HCT116 (cell line): ENCODE data around the gene SCRN2. TPM values are rescaled to one million over a fixed set of nuclear protein-coding genes. Genes with fewer than 3 reads are reported as not detected.

Experiments used
- ATAC-seq: fragments of 200-7000 bp; cut with Tn5 transposase; 2 replicates; pipeline ENCODE4 v1.9.1; 2020; ENCODE audit warnings: mild to moderate bottlenecking, moderate library complexity
- BruUV-seq: library from RNA; stranded (reverse); fragments of 400-500 nt; replicated peaks from 2 replicates; lab custom pipeline; 2021; lab: Mats Ljungman, UMichigan
- CTCF ChIA-PET: fragments of 300-600 bp; sonication (Branson Sonifier 250); formaldehyde crosslinking; loops from one replicate; lab custom pipeline; 2021; ENCODE audit warnings: antibody characterized with exemption; lab: Charles Lee
- POLR2A ChIA-PET: fragments of 300-600, 350-600 bp; sonication (Branson Sonifier 250); formaldehyde crosslinking; loops from one replicate; lab custom pipeline; 2021; ENCODE audit warnings: antibody characterized with exemption; lab: Charles Lee
- RAD21 ChIA-PET, 2 experiments: fragments of 300-600 bp; sonication (Branson Sonifier 250); formaldehyde crosslinking; loops; one replicate each; lab custom pipeline; 2023; ENCODE audit warnings: low total read pairs in 2 of 2; ENCODE audit not compliant: uncharacterized antibody in 2 of 2, unreplicated experiment in 2 of 2, low non-redundant PET in 1 of 2; lab: Charles Lee
- DNase-seq: peaks from one replicate; pipeline ENCODE4 v3.0.0-alpha.2; 2010; ENCODE audit warnings: low read depth, low spot score
- H2AFZ ChIP-seq: fragments of 200-600 bp; shearing (Covaris generic), sonication (generic); 2 replicates; pipeline ENCODE4 v1.6.1; 2017; ENCODE audit warnings: low read depth, mixed run types, mixed read lengths, antibody characterized with exemption, low read length; ENCODE audit not compliant: poor library complexity, severe bottlenecking
- H3K27ac ChIP-seq: 2 replicates; pipeline ENCODE4 v1.5.1; 2012; ENCODE audit warnings: low read depth, low read length
- H3K27me3 ChIP-seq: fragments of 200-600 bp; sonication (generic); 2 replicates; pipeline ENCODE4 v1.6.1; 2016; ENCODE audit warnings: mixed run types, low read length, mixed read lengths; ENCODE audit not compliant: insufficient read depth
- H3K36me3 ChIP-seq, 2 experiments: fragments of 200-500 bp in 1 of 2; fragments of 200-600 bp in 1 of 2; sonication (Bioruptor generic) in 1 of 2; sonication (generic) in 1 of 2; 2 replicates each; pipeline versions ENCODE4 v1.5.1 to v1.6.1; 2014 to 2016; ENCODE audit warnings: low read length in 2 of 2, inconsistent platforms in 1 of 2, mixed read lengths in 1 of 2, mixed run types in 1 of 2; ENCODE audit not compliant: insufficient read depth in 2 of 2, control insufficient read depth in 1 of 2
- H3K4me1 ChIP-seq, 2 experiments: fragments of 200-600 bp in 1 of 2; sonication (generic) in 1 of 2; 2 replicates each; pipeline versions ENCODE4 v1.5.1 to v1.6.1; 2012 to 2017; ENCODE audit warnings: low read length in 2 of 2, inconsistent platforms in 1 of 2, mild to moderate bottlenecking in 1 of 2, mixed read lengths in 1 of 2, mixed run types in 1 of 2, moderate library complexity in 1 of 2; ENCODE audit not compliant: insufficient read depth in 2 of 2, control insufficient read depth in 1 of 2
- H3K4me2 ChIP-seq: fragments of 200-600 bp; sonication (generic); 2 replicates; pipeline ENCODE4 v1.6.1; 2017; ENCODE audit warnings: mixed run types, low read length, mixed read lengths
- H3K4me3 ChIP-seq, 2 experiments: fragments of 200-600 bp in 1 of 2; sonication (generic) in 1 of 2; replicated peaks in 1 of 2; 2 replicates each; pipeline ENCODE4 v1.5.1; 2011 to 2016; ENCODE audit warnings: low read length in 2 of 2, control low read depth in 1 of 2, low read depth in 1 of 2, mild to moderate bottlenecking in 1 of 2, mixed read lengths in 1 of 2, mixed run types in 1 of 2
- H3K79me2 ChIP-seq: fragments of 200-600 bp; sonication (generic); 2 replicates; pipeline ENCODE4 v1.6.1; 2017; ENCODE audit warnings: mild to moderate bottlenecking, mixed run types, low read length, moderate library complexity, mixed read lengths; ENCODE audit not compliant: insufficient read depth
- H3K9ac ChIP-seq: fragments of 200-600 bp; sonication (generic); 2 replicates; pipeline ENCODE4 v1.6.1; 2016; ENCODE audit warnings: low read length, mixed read lengths
- H3K9me2 ChIP-seq: fragments of 200-600 bp; sonication (generic), shearing (Covaris generic); 2 replicates; pipeline ENCODE4 v1.6.1; 2017; ENCODE audit warnings: mixed run types, mild to moderate bottlenecking, moderate library complexity; ENCODE audit not compliant: insufficient read depth
- H3K9me3 ChIP-seq, 2 experiments: fragments of 200-500 bp in 1 of 2; fragments of 200-600 bp in 1 of 2; sonication (Bioruptor generic) in 1 of 2; sonication (generic) in 1 of 2; 2 replicates each; pipeline ENCODE4 v1.6.1; 2014 to 2017; ENCODE audit warnings: low read length in 2 of 2, mixed read lengths in 2 of 2, inconsistent platforms in 1 of 2, low read depth in 1 of 2, mild to moderate bottlenecking in 1 of 2, mixed run types in 1 of 2, moderate library complexity in 1 of 2; ENCODE audit not compliant: control insufficient read depth in 1 of 2, insufficient read depth in 1 of 2
- H4K20me1 ChIP-seq: fragments of 200-600 bp; sonication (generic), shearing (Covaris generic); 2 replicates; pipeline ENCODE4 v1.6.1; 2017; ENCODE audit warnings: mixed run types, mild to moderate bottlenecking, moderate library complexity; ENCODE audit not compliant: insufficient read depth
- CBX3 ChIP-seq: IDR thresholded peaks from 2 replicates; pipeline ENCODE4 v1.6.1; 2012; ENCODE audit warnings: low read depth
- CEBPB ChIP-seq: IDR thresholded peaks from 2 replicates; pipeline ENCODE4 v1.6.1; 2012; ENCODE audit warnings: low read depth
- CTCF ChIP-seq, 3 experiments: fragments of 200-600 bp in 1 of 3; sonication (generic) in 1 of 3; IDR thresholded peaks in 2 of 3; conservative IDR thresholded peaks in 1 of 3; 2 replicates each; pipeline ENCODE4 v1.5.1; 2012 to 2017; ENCODE audit warnings: low read depth in 2 of 3, low read length in 2 of 3, antibody characterized with exemption in 1 of 3, borderline replicate concordance in 1 of 3, control low read depth in 1 of 3, mild to moderate bottlenecking in 1 of 3, mixed read lengths in 1 of 3, mixed run types in 1 of 3, moderate library complexity in 1 of 3; ENCODE audit not compliant: insufficient read depth in 1 of 3
- EGR1 ChIP-seq: IDR thresholded peaks from 2 replicates; pipeline ENCODE4 v1.6.1; 2012; ENCODE audit warnings: low read depth
- EZH2 ChIP-seq: fragments of 200-600 bp; sonication (generic); IDR thresholded peaks from 2 replicates; pipeline ENCODE4 v1.6.1; 2017; ENCODE audit warnings: antibody characterized with exemption, mixed run types
- SIN3A ChIP-seq: IDR thresholded peaks from 2 replicates; pipeline ENCODE4 v1.6.1; 2012; ENCODE audit warnings: low read depth
- SP1 ChIP-seq: IDR thresholded peaks from 2 replicates; pipeline ENCODE4 v1.6.1; 2012; ENCODE audit warnings: low read depth
- YY1 ChIP-seq: IDR thresholded peaks from 2 replicates; pipeline ENCODE4 v1.6.1; 2011; ENCODE audit warnings: low read length, low read depth, moderate library complexity, mild to moderate bottlenecking; ENCODE audit not compliant: insufficient replicate concordance; ENCODE audit errors: extremely low read depth
- ZFX ChIP-seq: fragments of 450-650 bp; IDR thresholded peaks from 2 replicates; pipeline ENCODE4 v1.6.1; 2017
- intact Hi-C: fragments of 100-400 bp; cut with micrococcal nuclease; formaldehyde crosslinking; loops from 2 replicates; pipeline ENCODE4 v1.10.0; 2022
- total RNA-seq: library from RNA; stranded (reverse); gene quantifications from one replicate; pipeline ENCODE4 v1.2.1, GENCODE V29; 2021; ENCODE audit not compliant: unreplicated experiment

SCRN2 gene
- total RNA-seq, 1 experiment from 2014 or later, result 53.2 TPM

- no peaks in the 10 kb centered on the region for H4K20me1 ChIP-seq
- no TSS peak for BruUV-seq
- no peak for ATAC-seq
- H3K36me3 ChIP-seq, result peaks cover 11% of the 10 kb centered on the region in 2 experiments; a peak in 2 of 4 replicates
- no peak for TF ChIP-seq CEBPB
- no peak for TF ChIP-seq ZFX
- TF ChIP-seq EZH2, result no peak
- no peak for TF ChIP-seq EGR1
- TF ChIP-seq SIN3A, result no peak
- TF ChIP-seq YY1, result no peak
- no peak for TF ChIP-seq SP1
- TF ChIP-seq CBX3, result no peak
- TF ChIP-seq CTCF (IDR thresholded peaks at IDR 0.05 in 2 of 3, conservative IDR thresholded peaks at IDR 0.05 in 1 of 3; ENCODE audit: borderline replicate concordance in 1 of 3, insufficient read depth in 1 of 3, low read depth in 2 of 3, low read length in 2 of 3), result no peak
- TF ChIP-seq, all 23 proteins: peak for 0
- no peak overlapping the region for H3K9ac ChIP-seq
- H3K4me2 ChIP-seq, result no peak overlapping the region
- ChIA-PET RAD21 (no interaction called here), POLR2A (no interaction called here), CTCF (no interaction called here)
- intact Hi-C loops, result no loop called here
- H3K4me1 ChIP-seq, result peaks cover 25 to 32% of the 10 kb centered on the region in 2 experiments
- no peaks in the 10 kb centered on the region for H3K9me2 ChIP-seq
- H3K27me3 ChIP-seq, result no peaks in the 10 kb centered on the region
- no peak overlapping the region for H2AFZ ChIP-seq
- no peaks in the 10 kb centered on the region for H3K9me3 ChIP-seq
- no peak for DNase-seq
- H3K27ac ChIP-seq, result no peak overlapping the region
- no peaks in the 10 kb centered on the region for H3K79me2 ChIP-seq
- H3K4me3 ChIP-seq, result no peak overlapping the region
These were observed 29.4 kb downstream of the SCRN2 start for GRCh38 chr17:47811709-47812108.
